ENCODE measurements around the gene CAMSAP2.

- TF ChIP-seq, protein P1, sequence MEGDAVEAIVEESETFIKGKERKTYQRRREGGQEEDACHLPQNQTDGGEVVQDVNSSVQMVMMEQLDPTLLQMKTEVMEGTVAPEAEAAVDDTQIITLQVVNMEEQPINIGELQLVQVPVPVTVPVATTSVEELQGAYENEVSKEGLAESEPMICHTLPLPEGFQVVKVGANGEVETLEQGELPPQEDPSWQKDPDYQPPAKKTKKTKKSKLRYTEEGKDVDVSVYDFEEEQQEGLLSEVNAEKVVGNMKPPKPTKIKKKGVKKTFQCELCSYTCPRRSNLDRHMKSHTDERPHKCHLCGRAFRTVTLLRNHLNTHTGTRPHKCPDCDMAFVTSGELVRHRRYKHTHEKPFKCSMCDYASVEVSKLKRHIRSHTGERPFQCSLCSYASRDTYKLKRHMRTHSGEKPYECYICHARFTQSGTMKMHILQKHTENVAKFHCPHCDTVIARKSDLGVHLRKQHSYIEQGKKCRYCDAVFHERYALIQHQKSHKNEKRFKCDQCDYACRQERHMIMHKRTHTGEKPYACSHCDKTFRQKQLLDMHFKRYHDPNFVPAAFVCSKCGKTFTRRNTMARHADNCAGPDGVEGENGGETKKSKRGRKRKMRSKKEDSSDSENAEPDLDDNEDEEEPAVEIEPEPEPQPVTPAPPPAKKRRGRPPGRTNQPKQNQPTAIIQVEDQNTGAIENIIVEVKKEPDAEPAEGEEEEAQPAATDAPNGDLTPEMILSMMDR (conservative IDR thresholded peaks at IDR 0.05), result no peak
- no peak for TF ChIP-seq EZH2 (IDR thresholded peaks at IDR 0.05; ENCODE audit: low read depth)
These were observed 160.8 kb downstream of the CAMSAP2 start for GRCh38 chr1:200899451-200899915.
